ENCODE data around the gene ANKRD29. TPM values are rescaled to one million over a fixed set of nuclear protein-coding genes. Genes with fewer than 3 reads are reported as not detected.

ANKRD29 gene
- polyA plus RNA-seq, 1 experiment = 0.15 TPM

DNA sequence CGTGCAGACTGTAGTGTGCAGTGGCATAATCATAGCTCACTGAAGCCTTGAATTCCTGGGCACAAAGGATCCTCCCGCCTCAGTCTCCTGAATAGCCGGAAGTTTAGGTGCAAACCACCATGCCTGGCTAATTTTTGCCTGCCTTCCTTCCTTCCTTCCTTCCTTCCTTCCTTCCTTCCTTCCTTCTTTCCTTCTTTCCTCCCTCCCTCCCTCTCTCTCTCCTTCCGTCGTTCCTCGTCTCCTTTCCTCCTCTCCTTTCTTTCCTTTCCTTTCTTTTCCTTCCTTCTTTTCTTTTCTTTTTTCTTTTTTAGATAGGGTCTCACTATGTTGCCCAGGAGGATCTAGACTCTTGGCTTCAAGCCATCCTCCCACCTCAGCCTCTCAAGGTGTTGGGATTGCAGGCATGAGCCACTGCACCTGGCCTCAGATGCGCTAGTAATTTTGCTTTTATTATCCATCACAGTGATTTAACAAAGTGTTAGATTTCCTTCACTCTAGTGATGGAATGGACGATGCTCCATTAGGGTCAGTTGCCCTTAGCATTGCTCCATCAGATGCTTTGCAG lies 6.6 kb upstream of the ANKRD29 start:
- DNase-seq (ENCODE audit: low read depth, low spot score) = no peak
- CTCF ChIA-PET = no interaction called here
- H3K9me3 ChIP-seq (ENCODE audit: control insufficient read depth, insufficient read depth, low read length) = no peaks in the 10 kb centered on the region
- H3K4me3 ChIP-seq (ENCODE audit: low read depth, low read length) = no peak overlapping the region
- POLR2A ChIA-PET = interaction anchor here (0.6 kb wide), 1 partner anchor 10 kb away, joined by 3 read pairs; no protein-coding TSS in a partner anchor
- TF ChIP-seq, protein P1, sequence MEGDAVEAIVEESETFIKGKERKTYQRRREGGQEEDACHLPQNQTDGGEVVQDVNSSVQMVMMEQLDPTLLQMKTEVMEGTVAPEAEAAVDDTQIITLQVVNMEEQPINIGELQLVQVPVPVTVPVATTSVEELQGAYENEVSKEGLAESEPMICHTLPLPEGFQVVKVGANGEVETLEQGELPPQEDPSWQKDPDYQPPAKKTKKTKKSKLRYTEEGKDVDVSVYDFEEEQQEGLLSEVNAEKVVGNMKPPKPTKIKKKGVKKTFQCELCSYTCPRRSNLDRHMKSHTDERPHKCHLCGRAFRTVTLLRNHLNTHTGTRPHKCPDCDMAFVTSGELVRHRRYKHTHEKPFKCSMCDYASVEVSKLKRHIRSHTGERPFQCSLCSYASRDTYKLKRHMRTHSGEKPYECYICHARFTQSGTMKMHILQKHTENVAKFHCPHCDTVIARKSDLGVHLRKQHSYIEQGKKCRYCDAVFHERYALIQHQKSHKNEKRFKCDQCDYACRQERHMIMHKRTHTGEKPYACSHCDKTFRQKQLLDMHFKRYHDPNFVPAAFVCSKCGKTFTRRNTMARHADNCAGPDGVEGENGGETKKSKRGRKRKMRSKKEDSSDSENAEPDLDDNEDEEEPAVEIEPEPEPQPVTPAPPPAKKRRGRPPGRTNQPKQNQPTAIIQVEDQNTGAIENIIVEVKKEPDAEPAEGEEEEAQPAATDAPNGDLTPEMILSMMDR (IDR thresholded peaks at IDR 0.05; ENCODE audit: low read depth, low read length) = no peak
- peaks cover 47% of the 10 kb centered on the region for H3K27me3 ChIP-seq (ENCODE audit: control insufficient read depth, insufficient read depth, low read length)
- no peak overlapping the region for H3K27ac ChIP-seq (ENCODE audit: low read depth, low read length)

DNA sequence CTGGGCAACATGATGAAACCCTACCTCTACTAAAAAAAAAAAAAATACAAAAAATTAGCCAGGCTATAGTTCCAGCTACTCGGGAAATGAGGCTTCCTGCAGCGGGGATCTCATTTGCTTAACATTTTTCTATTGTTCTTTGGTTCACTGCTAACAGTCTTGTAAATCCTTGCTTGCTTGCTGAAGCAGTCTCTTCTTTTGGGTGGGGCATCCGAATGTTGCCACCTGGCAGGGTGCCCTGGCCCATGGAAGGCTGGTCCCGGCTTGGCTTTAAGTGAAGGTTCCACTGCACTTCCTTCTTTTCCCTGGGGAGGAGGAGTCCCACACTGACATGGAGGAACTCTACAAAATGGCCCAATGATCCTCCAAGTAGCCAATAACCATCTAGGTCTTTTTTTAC lies 6.0 kb upstream of the ANKRD29 start:
- Histone ChIP-seq H3K27ac (ENCODE audit: low read depth, low read length) (no peak overlapping the region), H3K4me3 (ENCODE audit: low read depth, low read length) (no peak overlapping the region), H3K27me3 (ENCODE audit: control insufficient read depth, insufficient read depth, low read length) (peaks cover 47% of the 10 kb centered on the region), H3K9me3 (ENCODE audit: control insufficient read depth, insufficient read depth, low read length) (no peaks in the 10 kb centered on the region)
- TF ChIP-seq, protein P1 (IDR thresholded peaks at IDR 0.05; ENCODE audit: low read depth, low read length) = no peak
- DNase-seq (ENCODE audit: low read depth, low spot score) = no peak
- CTCF ChIA-PET = no interaction called here
- POLR2A ChIA-PET = no interaction called here

DNA sequence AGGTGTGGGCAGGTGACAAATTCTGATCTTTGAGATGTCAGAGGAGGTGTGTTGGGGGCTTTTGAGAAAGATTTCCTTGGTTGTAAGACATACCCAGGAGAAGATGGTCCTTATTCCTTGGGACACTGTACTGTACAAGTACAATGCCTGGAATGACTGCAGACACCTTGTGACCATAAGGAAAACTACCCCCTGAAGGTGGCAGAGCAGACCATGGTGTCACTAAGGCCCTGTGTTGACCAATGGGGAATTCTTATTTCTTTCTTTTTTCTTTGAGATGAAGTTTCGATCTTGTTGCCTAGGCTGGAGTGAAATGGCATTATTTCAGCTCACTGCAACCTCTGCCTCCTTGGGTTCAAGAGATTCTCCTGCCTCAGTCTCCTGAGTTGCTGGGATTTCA lies 4.4 kb upstream of the ANKRD29 start:
- no peak for DNase-seq (ENCODE audit: low read depth, low spot score)

DNA sequence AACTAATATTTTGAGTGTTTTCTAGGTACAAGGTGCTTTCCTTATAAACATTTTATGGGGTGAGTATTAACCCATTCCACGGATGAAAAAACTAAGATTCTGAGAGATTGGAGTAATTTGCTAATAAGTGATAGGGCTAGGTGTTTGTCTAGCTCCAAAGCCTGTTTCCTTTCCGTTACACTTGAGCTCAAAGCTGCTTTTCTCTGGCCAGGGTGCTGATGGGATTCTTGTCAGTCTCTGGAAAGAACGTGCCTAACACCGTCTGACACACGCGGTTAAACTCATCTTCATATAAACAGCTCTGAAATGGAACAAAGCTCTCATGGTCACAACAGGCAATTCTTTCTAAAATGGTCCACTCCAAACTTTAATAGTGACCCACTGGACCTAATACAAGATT lies 2.0 kb upstream of the ANKRD29 start:
- H3K27ac ChIP-seq (ENCODE audit: low read depth, low read length) = no peak overlapping the region
- H3K4me3 ChIP-seq (ENCODE audit: low read depth, low read length) = no peak overlapping the region
- ChIA-PET CTCF (interaction anchor here (1.4 kb wide), 1 partner anchor 38 kb away, joined by 3 read pairs; no protein-coding TSS in a partner anchor), POLR2A (no interaction called here)
- TF ChIP-seq, protein P1 (IDR thresholded peaks at IDR 0.05; ENCODE audit: low read depth, low read length) = no peak
- DNase-seq (ENCODE audit: low read depth, low spot score) = no peak
- peaks cover 58% of the 10 kb centered on the region for H3K27me3 ChIP-seq (ENCODE audit: control insufficient read depth, insufficient read depth, low read length)
- H3K9me3 ChIP-seq (ENCODE audit: control insufficient read depth, insufficient read depth, low read length) = no peaks in the 10 kb centered on the region; the same call in 1 of the 2 replicates

More for the DNA sequence above, 4.4 kb upstream of the ANKRD29 start:
- TF ChIP-seq, protein P1 (IDR thresholded peaks at IDR 0.05; ENCODE audit: low read depth, low read length) = no peak
- no peak overlapping the region for H3K27ac ChIP-seq (ENCODE audit: low read depth, low read length)
- CTCF ChIA-PET = no interaction called here
- H3K9me3 ChIP-seq (ENCODE audit: control insufficient read depth, insufficient read depth, low read length) = no peaks in the 10 kb centered on the region; the same call in 1 of the 2 replicates
- POLR2A ChIA-PET = no interaction called here
- H3K27me3 ChIP-seq (ENCODE audit: control insufficient read depth, insufficient read depth, low read length) = peaks cover 51% of the 10 kb centered on the region
- H3K4me3 ChIP-seq (ENCODE audit: low read depth, low read length) = no peak overlapping the region

DNA sequence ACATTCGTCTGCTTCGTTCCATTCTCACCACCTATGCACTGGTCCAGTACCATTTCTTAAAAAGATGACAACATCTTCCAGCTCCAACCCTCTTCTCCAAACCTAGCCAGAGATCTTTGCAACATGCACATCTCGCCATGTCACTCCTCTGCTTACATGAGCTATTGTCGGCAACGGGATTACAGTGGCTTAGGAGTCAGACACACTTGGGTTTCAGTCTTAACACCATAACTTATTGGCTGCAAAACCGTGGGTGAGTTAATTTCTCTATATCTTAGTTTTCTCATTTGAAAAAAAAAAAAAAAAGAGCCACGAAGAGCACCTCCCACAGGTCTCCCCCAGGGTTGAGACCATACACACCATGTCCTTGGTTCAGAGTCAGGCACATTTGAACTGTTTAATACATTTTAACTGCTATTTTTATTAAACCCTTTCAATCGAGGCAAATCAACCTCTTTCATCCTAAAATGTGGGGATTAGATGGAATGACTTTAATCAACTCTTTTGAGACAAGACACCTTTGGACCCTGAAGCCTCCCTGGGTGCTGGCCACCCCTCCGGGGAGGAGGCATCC lies 889 bp downstream of the ANKRD29 start:
- ChIA-PET POLR2A (no interaction called here), CTCF (no interaction called here)
- no peak overlapping the region for H3K27ac ChIP-seq (ENCODE audit: low read depth, low read length)
- H3K27me3 ChIP-seq (ENCODE audit: control insufficient read depth, insufficient read depth, low read length) = peaks cover 56% of the 10 kb centered on the region
- TF ChIP-seq, protein P1 (IDR thresholded peaks at IDR 0.05; ENCODE audit: low read depth, low read length) = no peak
- DNase-seq (ENCODE audit: low read depth, low spot score) = no peak
- H3K9me3 ChIP-seq (ENCODE audit: control insufficient read depth, insufficient read depth, low read length) = no peaks in the 10 kb centered on the region; the same call in 1 of the 2 replicates
- H3K4me3 ChIP-seq (ENCODE audit: low read depth, low read length) = peak overlapping the region; percentile 46

All from AG04450 (cell line).